ENCODE measurements around the gene PRRT4. TPM values are rescaled to one million over a fixed set of nuclear protein-coding genes. Genes with fewer than 3 reads are reported as not detected.

PRRT4 gene
- total and polyA plus RNA-seq, 9 of the 15 experiments (the other 6 are each of a cell fraction or from before 2014, with no cell fraction given): not detected

GRCh38 chr7:128343554-128344430 is 17.7 kb downstream of the PRRT4 start, which contains the start of gene RBM28 (continued):
- TF ChIP-seq, protein P1, sequence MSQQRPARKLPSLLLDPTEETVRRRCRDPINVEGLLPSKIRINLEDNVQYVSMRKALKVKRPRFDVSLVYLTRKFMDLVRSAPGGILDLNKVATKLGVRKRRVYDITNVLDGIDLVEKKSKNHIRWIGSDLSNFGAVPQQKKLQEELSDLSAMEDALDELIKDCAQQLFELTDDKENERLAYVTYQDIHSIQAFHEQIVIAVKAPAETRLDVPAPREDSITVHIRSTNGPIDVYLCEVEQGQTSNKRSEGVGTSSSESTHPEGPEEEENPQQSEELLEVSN (IDR thresholded peaks at IDR 0.05; ENCODE audit: borderline replicate concordance in 1 of 2, extremely low read depth in 1 of 2, insufficient read depth in 1 of 2, insufficient read length in 1 of 2, low read depth in 1 of 2, low read length in 1 of 2, poor library complexity in 1 of 2, severe bottlenecking in 1 of 2): peak; percentile 84 to 95
- TF ChIP-seq, protein P2, sequence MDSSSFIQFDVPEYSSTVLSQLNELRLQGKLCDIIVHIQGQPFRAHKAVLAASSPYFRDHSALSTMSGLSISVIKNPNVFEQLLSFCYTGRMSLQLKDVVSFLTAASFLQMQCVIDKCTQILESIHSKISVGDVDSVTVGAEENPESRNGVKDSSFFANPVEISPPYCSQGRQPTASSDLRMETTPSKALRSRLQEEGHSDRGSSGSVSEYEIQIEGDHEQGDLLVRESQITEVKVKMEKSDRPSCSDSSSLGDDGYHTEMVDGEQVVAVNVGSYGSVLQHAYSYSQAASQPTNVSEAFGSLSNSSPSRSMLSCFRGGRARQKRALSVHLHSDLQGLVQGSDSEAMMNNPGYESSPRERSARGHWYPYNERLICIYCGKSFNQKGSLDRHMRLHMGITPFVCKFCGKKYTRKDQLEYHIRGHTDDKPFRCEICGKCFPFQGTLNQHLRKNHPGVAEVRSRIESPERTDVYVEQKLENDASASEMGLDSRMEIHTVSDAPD (CRISPR knock-in tag; IDR thresholded peaks at IDR 0.05): no peak
- peak; percentile 95 for TF ChIP-seq PML (IDR thresholded peaks at IDR 0.05; ENCODE audit: low read length)
- TF ChIP-seq ZNF316 (IDR thresholded peaks at IDR 0.05): no peak
- TF ChIP-seq SIN3A (IDR thresholded peaks at IDR 0.05; ENCODE audit: borderline replicate concordance in 2 of 2, control insufficient read depth in 1 of 2, low read depth in 2 of 2, low read length in 2 of 2): peak; percentile 97 to 98
- TF ChIP-seq ZNF589 (CRISPR knock-in tag; IDR thresholded peaks at IDR 0.05; ENCODE audit: low read depth): peak; percentile 33; the same call in 1 of the 2 replicates
- peak; percentile 98 for TF ChIP-seq POLR2B (IDR thresholded peaks at IDR 0.05; ENCODE audit: low read depth, partially characterized antibody)
- peak; percentile 96 for TF ChIP-seq E2F1 (CRISPR knock-in tag; IDR thresholded peaks at IDR 0.05)
- peak; percentile 16; the same call in 1 of the 2 replicates for TF ChIP-seq PHTF2 (CRISPR knock-in tag; IDR thresholded peaks at IDR 0.05)
- TF ChIP-seq PHF21A (IDR thresholded peaks at IDR 0.05; ENCODE audit: borderline replicate concordance, low read depth): peak; percentile 48; the same call in 1 of the 2 replicates
- no peak for TF ChIP-seq ID3 (CRISPR knock-in tag; IDR thresholded peaks at IDR 0.05)
- TF ChIP-seq ID3 (tag; IDR thresholded peaks at IDR 0.05): peak; percentile 86
- peak; percentile 98 for TF ChIP-seq TAF1 (IDR thresholded peaks at IDR 0.05; ENCODE audit: control insufficient read depth, extremely low read depth, insufficient read depth, low read length, severe bottlenecking)
- TF ChIP-seq BDP1 (IDR thresholded peaks at IDR 0.05; ENCODE audit: insufficient read depth, insufficient read length): no peak
- no peak for TF ChIP-seq SMARCB1 (IDR thresholded peaks at IDR 0.05; ENCODE audit: insufficient read length, low read depth)
- peak; percentile 82; the same call in 1 of the 2 replicates for TF ChIP-seq HOXB6 (CRISPR knock-in tag; IDR thresholded peaks at IDR 0.05; ENCODE audit: borderline replicate concordance)
- TF ChIP-seq RBM25 (IDR thresholded peaks at IDR 0.05; ENCODE audit: low read depth, low read length, severe bottlenecking): no peak
- TF ChIP-seq SNRNP70 (optimal IDR thresholded peaks at IDR 0.05; ENCODE audit: low read depth, low read length): no peak

Data from K562 (cell line).